ENCODE measurements around the gene PNMA1.

DNA sequence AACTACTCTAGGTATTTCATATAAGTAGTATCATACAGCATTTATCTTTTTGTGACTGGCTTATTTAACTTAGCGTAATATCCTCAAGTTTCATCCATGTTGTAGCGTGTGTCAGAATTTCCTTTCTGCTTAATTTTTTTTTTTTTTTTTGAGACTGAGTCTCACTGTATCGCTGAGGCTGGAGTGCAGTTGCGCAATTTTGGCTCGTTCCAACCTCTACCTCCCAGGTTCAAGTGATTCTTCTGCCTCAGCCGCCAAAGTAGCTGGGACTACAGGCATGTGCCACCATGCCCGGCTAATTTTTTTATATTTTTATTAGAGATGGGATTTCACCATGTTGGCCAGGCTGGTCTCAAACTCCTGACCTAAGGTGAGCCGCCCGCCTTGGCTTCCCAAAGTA is 28.9 kb downstream of the PNMA1 start:
- no peak for TF ChIP-seq L3MBTL2 (conservative IDR thresholded peaks at IDR 0.05)
- TF ChIP-seq SUZ12 (IDR thresholded peaks at IDR 0.05) = no peak
- TF ChIP-seq FOXK2 (IDR thresholded peaks at IDR 0.05) = no peak

Data from HEK293T (cell line).